Measurements from ENCODE around the gene GRIK4. TPM values are rescaled to one million over a fixed set of nuclear protein-coding genes. Genes with fewer than 3 reads are reported as not detected.

The GRIK4 gene
- total RNA-seq, 2 experiments from 2014 or later = not detected

DNA sequence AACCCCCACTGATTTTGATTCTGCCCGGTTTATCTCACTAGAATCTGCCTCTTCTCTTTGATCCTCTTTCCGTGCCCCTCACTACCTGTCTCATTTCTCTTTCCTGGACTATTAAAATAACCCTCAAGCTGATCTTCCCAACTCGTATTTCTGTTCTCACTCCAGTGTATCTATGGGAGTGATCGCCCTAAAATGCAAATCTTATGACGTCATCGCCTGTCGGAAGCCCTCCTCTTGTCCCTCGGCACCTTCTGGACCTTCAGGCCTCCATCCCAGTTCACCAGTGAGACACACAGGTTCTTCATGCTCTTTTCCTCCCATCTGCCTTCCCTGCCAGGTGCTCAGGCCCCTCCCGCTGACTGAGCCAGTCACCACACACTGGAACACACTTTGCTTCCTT, 277.8 kb downstream of the GRIK4 start:
- ATAC-seq (no peak), DNase-seq (no peak)
- ChIA-PET POLR2A (no interaction called here), CTCF (no interaction called here)
- no peak overlapping the region for H3K27ac Mint-ChIP-seq
- no peak overlapping the region for H3K4me3 Mint-ChIP-seq
- no peaks in the 10 kb centered on the region for H3K27me3 Mint-ChIP-seq (ENCODE audit: low read depth)
- H3K9me3 Mint-ChIP-seq (ENCODE audit: insufficient read depth) = no peaks in the 10 kb centered on the region
- no peaks in the 10 kb centered on the region for H3K4me1 Mint-ChIP-seq (ENCODE audit: low read depth)
- H3K36me3 Mint-ChIP-seq (ENCODE audit: low read depth) = no peaks in the 10 kb centered on the region

- ChIA-PET CTCF (no interaction called here), POLR2A (no interaction called here)
- no peak for DNase-seq
These were observed 280.8 kb downstream of the GRIK4 start for GRCh38 chr11:120792306-120792705.

DNA sequence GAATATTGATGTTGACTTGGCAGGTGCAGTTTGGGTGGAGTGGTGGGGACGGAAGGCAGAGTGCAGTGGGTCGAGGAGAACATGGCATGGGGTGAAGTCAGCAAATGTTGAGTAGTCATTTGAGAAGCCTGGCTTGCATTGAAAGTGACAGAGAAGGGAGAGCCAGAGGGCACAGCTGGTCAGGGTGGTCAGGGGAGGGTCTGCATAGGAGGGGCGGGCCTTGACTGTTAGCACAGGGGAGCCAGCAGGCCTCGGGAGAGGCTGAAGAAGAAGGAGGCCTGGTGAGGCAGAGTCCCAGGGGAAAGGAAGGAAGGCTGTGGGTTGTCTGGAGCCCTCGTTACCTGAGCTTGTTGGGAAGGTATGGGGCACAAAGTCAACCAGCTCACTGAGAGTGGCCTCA, 281.6 kb downstream of the GRIK4 start:
- Mint-ChIP-seq H3K4me1 (ENCODE audit: low read depth) (no peaks in the 10 kb centered on the region), H3K9me3 (ENCODE audit: insufficient read depth) (no peaks in the 10 kb centered on the region), H3K27ac (no peak overlapping the region), H3K36me3 (ENCODE audit: low read depth) (no peaks in the 10 kb centered on the region), H3K4me3 (no peak overlapping the region), H3K27me3 (ENCODE audit: low read depth) (no peaks in the 10 kb centered on the region)
- ChIA-PET POLR2A (no interaction called here), CTCF (no interaction called here)
- DNase-seq = no peak
- no peak for ATAC-seq

More at GRCh38 chr11:120792306-120792705, 280.8 kb downstream of the GRIK4 start:
- Mint-ChIP-seq H3K9me3 (ENCODE audit: insufficient read depth) (no peaks in the 10 kb centered on the region), H3K27me3 (ENCODE audit: low read depth) (no peaks in the 10 kb centered on the region), H3K27ac (no peak overlapping the region), H3K36me3 (ENCODE audit: low read depth) (no peaks in the 10 kb centered on the region), H3K4me3 (no peak overlapping the region), H3K4me1 (ENCODE audit: low read depth) (no peaks in the 10 kb centered on the region)
- ATAC-seq = no peak

- no peak for DNase-seq
- H3K4me3 Mint-ChIP-seq = no peak overlapping the region
- H3K27me3 Mint-ChIP-seq (ENCODE audit: low read depth) = no peaks in the 10 kb centered on the region
- POLR2A ChIA-PET = no interaction called here
- no peaks in the 10 kb centered on the region for H3K9me3 Mint-ChIP-seq (ENCODE audit: insufficient read depth)
- no peaks in the 10 kb centered on the region for H3K4me1 Mint-ChIP-seq (ENCODE audit: low read depth)
- no peak for ATAC-seq
- no peak overlapping the region for H3K27ac Mint-ChIP-seq
- CTCF ChIA-PET = no interaction called here
- no peaks in the 10 kb centered on the region for H3K36me3 Mint-ChIP-seq (ENCODE audit: low read depth)
These were observed 282.4 kb downstream of the GRIK4 start for GRCh38 chr11:120793806-120794479.

DNA sequence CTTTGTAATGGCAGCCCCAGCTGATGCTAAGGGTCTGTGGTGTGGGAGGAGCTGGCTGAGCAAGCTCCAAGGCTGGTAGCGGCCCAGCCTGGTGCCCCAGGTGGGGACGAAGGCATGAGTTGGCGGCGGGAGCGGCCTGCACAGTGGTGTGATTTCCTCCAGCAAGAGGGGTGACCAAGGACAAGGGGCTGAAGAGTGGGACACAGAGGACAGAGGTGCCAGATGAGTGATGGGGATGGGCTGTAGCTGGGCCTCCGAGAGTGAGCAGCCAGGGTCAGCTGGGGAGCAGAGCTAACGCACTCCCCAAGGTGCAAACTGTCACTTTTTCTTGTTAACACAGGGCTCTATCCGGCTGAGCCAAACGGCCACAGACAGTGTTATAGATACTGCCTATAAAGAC, 283.2 kb downstream of the GRIK4 start:
- no peaks in the 10 kb centered on the region for H3K27me3 Mint-ChIP-seq (ENCODE audit: low read depth)
- no peak overlapping the region for H3K27ac Mint-ChIP-seq
- CTCF ChIA-PET = no interaction called here
- ATAC-seq (no peak), DNase-seq (no peak)
- POLR2A ChIA-PET = no interaction called here
- no peaks in the 10 kb centered on the region for H3K4me1 Mint-ChIP-seq (ENCODE audit: low read depth)
- H3K36me3 Mint-ChIP-seq (ENCODE audit: low read depth) = no peaks in the 10 kb centered on the region
- H3K4me3 Mint-ChIP-seq = no peak overlapping the region
- H3K9me3 Mint-ChIP-seq (ENCODE audit: insufficient read depth) = no peaks in the 10 kb centered on the region

- Mint-ChIP-seq H3K4me3 (no peak overlapping the region), H3K27ac (no peak overlapping the region), H3K27me3 (ENCODE audit: low read depth) (no peaks in the 10 kb centered on the region), H3K9me3 (ENCODE audit: insufficient read depth) (no peaks in the 10 kb centered on the region), H3K4me1 (ENCODE audit: low read depth) (no peaks in the 10 kb centered on the region), H3K36me3 (ENCODE audit: low read depth) (no peaks in the 10 kb centered on the region)
- no peak for ATAC-seq
- no peak for DNase-seq
- POLR2A ChIA-PET = no interaction called here
- CTCF ChIA-PET = no interaction called here
These were observed 283.6 kb downstream of the GRIK4 start for GRCh38 chr11:120795185-120795584.

DNA sequence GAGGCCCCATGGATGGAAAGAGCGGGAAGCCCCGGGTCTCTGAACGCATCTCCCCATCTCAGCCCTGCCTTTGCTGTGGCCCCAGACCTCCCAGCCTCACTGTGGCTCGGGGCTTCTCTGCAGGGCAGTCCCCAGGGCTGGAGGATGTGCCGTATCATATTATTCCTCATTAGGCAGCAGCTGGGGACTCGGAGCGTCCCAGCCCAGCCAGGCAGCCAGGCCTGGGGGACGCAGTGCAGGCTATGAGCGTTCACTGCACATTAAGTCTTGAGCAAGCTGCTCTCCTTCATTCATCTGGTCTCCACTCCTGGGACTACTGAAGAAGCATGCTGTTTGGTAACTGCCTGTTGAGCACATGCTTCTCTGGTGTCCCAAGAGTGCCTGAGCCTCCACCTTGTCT, 285.6 kb downstream of the GRIK4 start:
- CTCF ChIA-PET = no interaction called here
- Mint-ChIP-seq H3K4me3 (no peak overlapping the region), H3K9me3 (ENCODE audit: insufficient read depth) (no peaks in the 10 kb centered on the region), H3K4me1 (ENCODE audit: low read depth) (no peaks in the 10 kb centered on the region), H3K36me3 (ENCODE audit: low read depth) (no peaks in the 10 kb centered on the region), H3K27me3 (ENCODE audit: low read depth) (no peaks in the 10 kb centered on the region), H3K27ac (no peak overlapping the region)
- no peak for DNase-seq
- ATAC-seq = no peak
- POLR2A ChIA-PET = no interaction called here

DNA sequence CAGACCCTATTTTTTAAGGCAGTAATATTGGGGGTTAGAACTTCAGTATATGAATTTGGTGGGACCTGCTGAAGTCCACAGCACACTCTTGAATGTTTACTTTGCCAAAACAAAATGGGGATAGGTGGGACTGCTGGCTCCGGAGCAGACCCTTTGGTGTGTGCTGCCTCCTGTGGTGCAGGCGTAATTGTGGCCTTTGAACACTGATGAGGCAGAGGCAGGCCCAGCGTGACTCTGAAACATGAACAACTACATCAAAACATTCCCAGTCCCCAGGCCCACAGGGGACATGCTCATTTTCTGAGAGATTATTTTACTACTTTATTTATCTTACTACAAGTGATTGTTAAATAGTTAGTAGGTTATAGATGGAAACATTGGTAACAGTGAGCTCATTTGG, 287.3 kb downstream of the GRIK4 start:
- no peaks in the 10 kb centered on the region for H3K4me1 Mint-ChIP-seq (ENCODE audit: low read depth)
- ChIA-PET CTCF (no interaction called here), POLR2A (no interaction called here)
- H3K36me3 Mint-ChIP-seq (ENCODE audit: low read depth) = no peaks in the 10 kb centered on the region
- DNase-seq (no peak), ATAC-seq (no peak)
- H3K9me3 Mint-ChIP-seq (ENCODE audit: insufficient read depth) = no peaks in the 10 kb centered on the region
- no peaks in the 10 kb centered on the region for H3K27me3 Mint-ChIP-seq (ENCODE audit: low read depth)
- H3K4me3 Mint-ChIP-seq = no peak overlapping the region
- H3K27ac Mint-ChIP-seq = no peak overlapping the region

DNA sequence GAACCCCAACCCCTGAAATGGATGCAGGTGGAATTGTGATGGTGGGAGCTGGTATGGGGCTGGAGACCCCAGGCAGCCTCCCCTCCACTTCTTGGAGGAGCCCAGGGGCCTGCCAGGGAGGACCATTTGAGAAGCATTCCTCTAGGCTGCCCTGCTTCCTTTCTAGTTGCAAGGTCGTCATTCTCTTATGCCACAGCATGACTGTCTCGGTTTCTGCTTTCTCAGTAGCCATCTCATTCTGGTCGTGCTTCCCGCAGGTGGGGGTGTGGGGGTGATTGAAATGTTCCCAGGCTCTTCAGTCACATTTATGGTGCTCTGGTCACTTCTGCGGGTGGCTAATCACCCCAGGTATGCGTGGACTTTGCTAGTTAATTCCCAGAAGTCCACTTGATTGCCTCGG, 288.7 kb downstream of the GRIK4 start:
- POLR2A ChIA-PET = no interaction called here
- H3K4me3 Mint-ChIP-seq = no peak overlapping the region
- no peaks in the 10 kb centered on the region for H3K4me1 Mint-ChIP-seq (ENCODE audit: low read depth)
- ATAC-seq = no peak
- H3K27ac Mint-ChIP-seq = no peak overlapping the region
- CTCF ChIA-PET = no interaction called here
- H3K27me3 Mint-ChIP-seq (ENCODE audit: low read depth) = peaks cover 1% of the 10 kb centered on the region
- H3K9me3 Mint-ChIP-seq (ENCODE audit: insufficient read depth) = no peaks in the 10 kb centered on the region
- no peaks in the 10 kb centered on the region for H3K36me3 Mint-ChIP-seq (ENCODE audit: low read depth)
- no peak for DNase-seq

DNA sequence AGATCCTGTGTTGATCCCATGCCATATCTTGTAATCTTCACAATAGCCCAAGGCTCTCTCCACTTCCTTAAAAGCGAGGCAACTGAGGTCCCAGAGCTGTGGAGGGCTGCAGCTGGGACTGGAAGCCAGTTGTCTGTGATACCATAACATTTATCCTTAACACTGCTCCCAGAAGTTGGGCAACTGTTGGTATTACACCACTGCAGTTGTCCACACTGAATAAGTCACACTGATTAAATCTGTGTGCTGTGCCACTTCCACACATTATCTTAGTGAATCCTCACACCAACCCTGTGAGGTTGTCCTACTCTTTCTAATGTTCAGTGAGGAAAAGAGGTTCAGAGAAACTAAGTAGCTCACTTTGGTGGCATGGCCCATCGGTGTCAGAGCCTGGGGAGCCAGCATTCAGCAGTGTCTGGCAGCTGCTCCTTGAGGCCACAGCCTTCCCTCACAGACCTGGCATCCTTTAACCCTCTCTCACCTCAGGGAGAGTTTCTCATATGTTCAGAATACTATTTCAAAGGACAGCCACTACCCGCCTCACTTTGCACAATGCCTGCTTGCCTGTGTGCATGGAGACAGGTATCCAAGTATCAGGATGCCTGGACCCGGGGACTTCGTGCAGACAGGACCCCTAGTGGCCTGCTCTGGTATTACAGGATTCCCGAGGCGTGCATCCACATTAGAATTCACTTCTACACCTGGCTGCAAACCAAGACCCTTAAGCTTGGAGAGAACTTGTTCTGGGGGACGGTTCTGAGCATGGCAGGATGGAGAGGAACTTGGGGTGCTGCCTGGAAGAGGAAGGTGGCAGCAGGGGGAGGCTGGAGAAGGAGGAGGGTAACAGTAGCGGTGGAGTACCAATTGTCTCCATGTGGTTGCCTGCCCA, 290.5 kb downstream of the GRIK4 start:
- H3K4me1 Mint-ChIP-seq (ENCODE audit: low read depth) = peaks cover 9% of the 10 kb centered on the region

GRCh38 chr11:120805960-120806555, 294.5 kb downstream of the GRIK4 start:
- Mint-ChIP-seq H3K9me3 (ENCODE audit: insufficient read depth) (no peaks in the 10 kb centered on the region), H3K36me3 (ENCODE audit: low read depth) (no peaks in the 10 kb centered on the region), H3K4me3 (no peak overlapping the region), H3K4me1 (ENCODE audit: low read depth) (peaks cover 9% of the 10 kb centered on the region), H3K27me3 (ENCODE audit: low read depth) (peaks cover 7% of the 10 kb centered on the region), H3K27ac (no peak overlapping the region)
- no peak for DNase-seq
- no peak for ATAC-seq
- ChIA-PET POLR2A (no interaction called here), CTCF (no interaction called here)

More for the DNA sequence above, 290.5 kb downstream of the GRIK4 start:
- ATAC-seq = peak; percentile 49
- POLR2A ChIA-PET = no interaction called here
- Mint-ChIP-seq H3K27me3 (ENCODE audit: low read depth) (peaks cover 7% of the 10 kb centered on the region), H3K9me3 (ENCODE audit: insufficient read depth) (no peaks in the 10 kb centered on the region), H3K36me3 (ENCODE audit: low read depth) (no peaks in the 10 kb centered on the region), H3K4me3 (no peak overlapping the region), H3K27ac (no peak overlapping the region)
- DNase-seq = peak; percentile 58
- CTCF ChIA-PET = interaction anchor here (0.9 to 1.3 kb wide), 2 partner anchors 17 to 117 kb away, joined by 3 to 7 read pairs; no protein-coding TSS in a partner anchor

DNA sequence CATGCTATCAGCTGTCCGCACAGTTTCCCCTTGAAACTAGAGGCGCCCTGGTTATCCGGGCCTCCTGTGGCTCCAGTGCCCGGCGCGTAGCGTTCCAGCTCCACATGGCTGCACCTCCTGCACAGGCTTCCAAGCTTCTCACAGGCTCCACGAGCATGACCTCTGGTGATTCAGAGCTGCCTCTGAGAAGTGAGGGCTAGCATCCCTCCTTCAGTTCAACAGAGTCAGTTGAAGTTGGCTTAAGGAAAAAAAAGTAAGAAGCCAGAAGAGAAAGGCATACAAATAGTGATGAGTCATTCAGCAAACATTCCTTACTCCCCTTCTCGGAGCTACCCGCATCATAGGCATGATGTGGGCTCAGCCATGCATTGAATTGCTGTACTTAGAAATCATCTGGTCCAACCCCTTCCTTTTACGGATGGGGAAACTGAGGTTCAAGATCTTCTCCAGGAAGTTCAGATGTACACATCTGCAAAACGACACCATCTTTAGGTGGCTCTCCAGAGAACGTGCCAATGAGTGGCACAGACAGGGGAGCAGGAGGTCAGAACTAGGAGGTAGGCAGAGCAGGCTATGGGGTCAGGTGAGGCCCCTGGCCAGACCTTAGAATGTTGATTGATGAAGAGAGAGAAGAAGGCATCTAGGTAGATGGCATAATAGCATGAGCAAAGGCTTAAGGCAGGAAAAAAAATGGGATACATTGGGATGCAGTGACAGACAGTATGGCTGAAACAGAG, 296.0 kb downstream of the GRIK4 start:
- no peak for ATAC-seq
- peaks cover 7% of the 10 kb centered on the region for H3K27me3 Mint-ChIP-seq (ENCODE audit: low read depth)
- no peak overlapping the region for H3K27ac Mint-ChIP-seq
- CTCF ChIA-PET = no interaction called here
- no peak overlapping the region for H3K4me3 Mint-ChIP-seq
- H3K9me3 Mint-ChIP-seq (ENCODE audit: insufficient read depth) = no peaks in the 10 kb centered on the region
- POLR2A ChIA-PET = no interaction called here
- DNase-seq = no peak
- peaks cover 9% of the 10 kb centered on the region for H3K4me1 Mint-ChIP-seq (ENCODE audit: low read depth)
- no peaks in the 10 kb centered on the region for H3K36me3 Mint-ChIP-seq (ENCODE audit: low read depth)
